Adrenal gland (tissue), 5 donors: ENCODE measurements around the gene CFAP70.

Experiments used
- CTCF ChIP-seq, 6 experiments: fragments of 450-650 bp in 4 of 6; fragments of 200-600 bp in 2 of 6; sonication (generic) in 1 of 6; IDR thresholded peaks; 1 replicate in 5 of 6; 2 replicates in 1 of 6; pipeline versions ENCODE4 v1.5.1 to v1.8.0; 2016 to 2021; ENCODE audit warnings: antibody characterized with exemption in 6 of 6, mild to moderate bottlenecking in 2 of 6, moderate library complexity in 1 of 6
- POLR2A ChIP-seq, 2 donors: fragments of 450-650 bp; IDR thresholded peaks; one replicate each; pipeline ENCODE4 v1.6.1; 2017; ENCODE audit warnings: antibody characterized with exemption in 2 of 2, mild to moderate bottlenecking in 2 of 2, moderate library complexity in 1 of 2
- donor health status: DM: no; HTN: no; CAD: no.

- peak; percentile 43 to 63 (median 56) for TF ChIP-seq CTCF (IDR thresholded peaks at IDR 0.05)
- no peak for TF ChIP-seq POLR2A (IDR thresholded peaks at IDR 0.05)
These were observed 94.8 kb downstream of the CFAP70 start for GRCh38 chr10:73263693-73264347.
